DOHH2 (cell line): ENCODE data around the gene HSPB1.

Experiments
- EZH2phosphoT487 ChIP-seq: fragments of 200-600 bp; sonication (generic); IDR thresholded peaks from 2 replicates; pipeline ENCODE4 v1.6.1; 2017; ENCODE audit warnings: borderline replicate concordance, mild to moderate bottlenecking, antibody characterized with exemption, low read length, moderate library complexity, mixed read lengths
- TF ChIP-seq, protein P1 (sequence below): fragments of 200-600 bp; sonication (generic); IDR thresholded peaks from one replicate; pipeline ENCODE4 v1.5.1; 2014; ENCODE audit warnings: antibody characterized with exemption, mild to moderate bottlenecking, low read depth, low read length; ENCODE audit not compliant: poor library complexity, severe bottlenecking

- TF ChIP-seq, protein P1, sequence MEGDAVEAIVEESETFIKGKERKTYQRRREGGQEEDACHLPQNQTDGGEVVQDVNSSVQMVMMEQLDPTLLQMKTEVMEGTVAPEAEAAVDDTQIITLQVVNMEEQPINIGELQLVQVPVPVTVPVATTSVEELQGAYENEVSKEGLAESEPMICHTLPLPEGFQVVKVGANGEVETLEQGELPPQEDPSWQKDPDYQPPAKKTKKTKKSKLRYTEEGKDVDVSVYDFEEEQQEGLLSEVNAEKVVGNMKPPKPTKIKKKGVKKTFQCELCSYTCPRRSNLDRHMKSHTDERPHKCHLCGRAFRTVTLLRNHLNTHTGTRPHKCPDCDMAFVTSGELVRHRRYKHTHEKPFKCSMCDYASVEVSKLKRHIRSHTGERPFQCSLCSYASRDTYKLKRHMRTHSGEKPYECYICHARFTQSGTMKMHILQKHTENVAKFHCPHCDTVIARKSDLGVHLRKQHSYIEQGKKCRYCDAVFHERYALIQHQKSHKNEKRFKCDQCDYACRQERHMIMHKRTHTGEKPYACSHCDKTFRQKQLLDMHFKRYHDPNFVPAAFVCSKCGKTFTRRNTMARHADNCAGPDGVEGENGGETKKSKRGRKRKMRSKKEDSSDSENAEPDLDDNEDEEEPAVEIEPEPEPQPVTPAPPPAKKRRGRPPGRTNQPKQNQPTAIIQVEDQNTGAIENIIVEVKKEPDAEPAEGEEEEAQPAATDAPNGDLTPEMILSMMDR: no peak
- no peak for TF ChIP-seq EZH2phosphoT487
Measured at GRCh38 chr7:76332078-76332477, 29.6 kb downstream of the HSPB1 start.
